DMS153 treated with DMSO at 0.1 percent for 48 hours (cell line): ENCODE data around the gene NELFA.

Experiments used
- DNase-seq: peaks from one replicate; lab custom pipeline; 2025; ENCODE audit not compliant: unreplicated experiment; lab: John Stamatoyannopoulos, UW

The NELFA gene

GRCh38 chr4:1983053-1983845 lies 25.5 kb downstream of the NELFA start:
- DNase-seq, result no peak

GRCh38 chr4:1982124-1983052 lies 26.4 kb downstream of the NELFA start:
- no peak for DNase-seq

- no peak for DNase-seq
Observed at GRCh38 chr4:1981251-1982058, 27.3 kb downstream of the NELFA start.

GRCh38 chr4:1980561-1981041 lies 28.2 kb downstream of the NELFA start:
- no peak for DNase-seq

GRCh38 chr4:1979477-1980196 lies 29.1 kb downstream of the NELFA start:
- no peak for DNase-seq

- no peak for DNase-seq
Observed at GRCh38 chr4:1978741-1979476, 29.9 kb downstream of the NELFA start.

GRCh38 chr4:1978226-1978625 lies 30.5 kb downstream of the NELFA start:
- DNase-seq, result no peak

- DNase-seq, result no peak
Observed at GRCh38 chr4:1976416-1977352, 32.1 kb downstream of the NELFA start.

- DNase-seq, result no peak
Observed at GRCh38 chr4:1975880-1976279, 32.9 kb downstream of the NELFA start.

- no peak for DNase-seq
Observed at GRCh38 chr4:1975391-1975801, 33.4 kb downstream of the NELFA start.

GRCh38 chr4:1974840-1975239 lies 33.9 kb downstream of the NELFA start:
- DNase-seq, result no peak

- no peak for DNase-seq
Observed at GRCh38 chr4:1973661-1974060, 35.1 kb downstream of the NELFA start.

- no peak for DNase-seq
Observed at GRCh38 chr4:1973218-1973617, 35.6 kb downstream of the NELFA start.

- DNase-seq, result no peak
Observed at GRCh38 chr4:1972414-1972813, 36.4 kb downstream of the NELFA start.

- DNase-seq, result no peak
Observed at GRCh38 chr4:1971456-1972200, 37.1 kb downstream of the NELFA start.

GRCh38 chr4:1970926-1971325 lies 37.8 kb downstream of the NELFA start:
- DNase-seq, result no peak

GRCh38 chr4:1969928-1970723 lies 38.6 kb downstream of the NELFA start:
- no peak for DNase-seq
